GM19351 (cell line): ENCODE measurements around the gene TNIP2.
A peak's percentile ranks its signal among the peaks of the same experiment; 100 is the strongest.
"Not testable (repeated sequence)": the region's sequence is repeated elsewhere in the genome, so short reads cannot be mapped to it uniquely, and the experiment has no call there.

Experiments used
- ATAC-seq: cut with Tn5 transposase; IDR thresholded peaks from one replicate; pipeline ENCODE4 v1.9.1; 2021; ENCODE audit warnings: mild to moderate bottlenecking, moderate library complexity; ENCODE audit not compliant: unreplicated experiment

TNIP2 gene

GRCh38 chr4:2745981-2746806 is 9.9 kb downstream of the TNIP2 start:
- ATAC-seq, result peak; percentile 95

GRCh38 chr4:2745516-2745915 is 10.6 kb downstream of the TNIP2 start:
- ATAC-seq, result no peak

- ATAC-seq, result no peak
These were observed 11.4 kb downstream of the TNIP2 start for GRCh38 chr4:2744576-2745270.

GRCh38 chr4:2743518-2744445 is 12.4 kb downstream of the TNIP2 start:
- ATAC-seq, result no peak

- no peak for ATAC-seq
These were observed 13.2 kb downstream of the TNIP2 start for GRCh38 chr4:2742823-2743517.

- no peak for ATAC-seq
These were observed 13.9 kb downstream of the TNIP2 start for GRCh38 chr4:2742081-2742822.

GRCh38 chr4:2741626-2742025 is 14.5 kb downstream of the TNIP2 start:
- ATAC-seq, result no peak

GRCh38 chr4:2738296-2738695 is 17.8 kb downstream of the TNIP2 start:
- ATAC-seq, result not testable (repeated sequence)

- ATAC-seq, result no peak
These were observed 20.3 kb downstream of the TNIP2 start for GRCh38 chr4:2735869-2736268.

GRCh38 chr4:2734612-2735011 is 21.5 kb downstream of the TNIP2 start:
- ATAC-seq, result peak; percentile 45

GRCh38 chr4:2733844-2734574 is 22.1 kb downstream of the TNIP2 start:
- ATAC-seq, result no peak

- no peak for ATAC-seq
These were observed 22.9 kb downstream of the TNIP2 start for GRCh38 chr4:2733001-2733843.

- ATAC-seq, result no peak
These were observed 23.6 kb downstream of the TNIP2 start for GRCh38 chr4:2732526-2732925.

GRCh38 chr4:2731907-2732317 is 24.2 kb downstream of the TNIP2 start:
- no peak for ATAC-seq

GRCh38 chr4:2729533-2729875 is 26.6 kb downstream of the TNIP2 start:
- no peak for ATAC-seq

- ATAC-seq, result no peak
These were observed 27.2 kb downstream of the TNIP2 start for GRCh38 chr4:2728806-2729532.

- ATAC-seq, result no peak
These were observed 27.9 kb downstream of the TNIP2 start for GRCh38 chr4:2728221-2728620.

- ATAC-seq, result not testable (repeated sequence)
These were observed 29.3 kb downstream of the TNIP2 start for GRCh38 chr4:2726881-2727280.
